NCI-H82 treated with DMSO at 0.1 percent for 48 hours (cell line): ENCODE measurements around the gene YY2.
"Not testable (repeated sequence)": the region's sequence is repeated elsewhere in the genome, so short reads cannot be mapped to it uniquely, and the experiment has no call there.

ENCODE experiments used
- DNase-seq: peaks from one replicate; lab custom pipeline; 2025; ENCODE audit not compliant: unreplicated experiment; lab: John Stamatoyannopoulos, UW

The YY2 gene

DNA sequence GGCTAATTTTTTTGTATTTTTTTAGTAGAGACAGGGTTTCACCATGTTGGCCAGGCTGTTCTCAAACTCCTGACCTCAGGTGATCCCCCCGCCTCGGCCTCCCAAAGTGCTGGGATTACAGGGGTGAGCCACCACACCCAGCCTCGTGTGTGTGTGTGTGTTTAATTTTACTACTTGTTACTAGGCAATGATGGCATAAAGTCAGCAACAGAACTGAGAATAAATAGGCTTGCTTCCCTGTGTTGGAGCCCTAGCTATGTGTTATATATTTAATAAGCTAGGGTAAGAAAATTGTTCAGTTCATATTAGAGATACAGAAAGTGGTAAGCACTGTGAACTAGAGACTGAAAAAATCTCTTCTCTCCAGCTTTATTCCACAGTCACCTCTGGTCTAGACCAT, 18.4 kb downstream of the YY2 start:
- DNase-seq: not testable (repeated sequence)

DNA sequence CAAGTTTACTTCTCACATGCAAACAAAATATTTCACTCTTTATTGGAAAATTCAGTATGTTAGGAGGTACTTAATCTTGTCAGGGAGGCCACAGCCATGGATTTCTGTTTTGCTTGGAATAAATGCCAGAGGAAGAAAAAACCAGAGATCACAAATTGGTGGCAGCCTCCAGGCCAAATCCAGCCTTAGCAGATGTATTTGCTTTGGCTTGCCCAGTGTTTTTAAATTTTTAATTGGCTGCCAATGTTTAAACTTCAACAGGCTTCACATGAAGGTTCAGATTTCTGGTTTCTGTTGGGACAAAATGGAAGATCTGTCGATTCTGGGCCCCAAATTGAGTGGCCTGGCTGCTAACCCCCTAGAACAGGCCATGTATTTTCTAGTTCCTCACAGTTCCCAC, 19.2 kb downstream of the YY2 start:
- DNase-seq: no peak

DNA sequence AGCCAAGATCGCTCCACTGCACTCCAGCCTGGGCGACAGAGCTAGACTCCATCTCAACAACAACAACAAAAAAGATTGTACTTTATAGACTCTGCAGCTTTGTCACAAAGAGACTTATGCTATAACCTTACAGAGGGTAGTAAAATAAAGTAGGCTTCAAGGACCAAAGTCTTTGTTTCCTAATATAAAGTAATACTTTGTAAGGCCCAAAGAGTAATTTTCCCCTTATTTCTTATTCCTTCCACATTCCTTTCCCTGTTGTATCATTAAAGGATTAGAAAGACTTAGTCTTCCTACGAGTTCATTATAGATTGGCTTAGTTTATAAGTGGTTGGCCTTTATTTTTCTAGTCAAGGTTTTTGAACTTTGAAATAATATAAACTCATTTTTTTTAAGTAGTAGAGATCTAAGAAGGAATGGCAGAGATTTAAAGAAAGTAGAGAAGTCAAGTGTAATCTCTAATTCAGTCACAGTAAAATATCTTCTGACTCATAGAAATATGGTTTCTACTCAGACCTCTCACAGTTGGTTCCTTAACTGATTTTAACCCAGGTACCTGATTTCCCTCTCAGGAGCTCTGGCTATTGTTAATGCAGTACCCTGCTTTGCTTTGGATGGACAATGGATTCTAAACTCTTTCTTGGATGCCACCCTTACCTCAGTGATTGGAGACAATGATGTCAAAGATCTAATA, 26.2 kb downstream of the YY2 start:
- no peak for DNase-seq

DNA sequence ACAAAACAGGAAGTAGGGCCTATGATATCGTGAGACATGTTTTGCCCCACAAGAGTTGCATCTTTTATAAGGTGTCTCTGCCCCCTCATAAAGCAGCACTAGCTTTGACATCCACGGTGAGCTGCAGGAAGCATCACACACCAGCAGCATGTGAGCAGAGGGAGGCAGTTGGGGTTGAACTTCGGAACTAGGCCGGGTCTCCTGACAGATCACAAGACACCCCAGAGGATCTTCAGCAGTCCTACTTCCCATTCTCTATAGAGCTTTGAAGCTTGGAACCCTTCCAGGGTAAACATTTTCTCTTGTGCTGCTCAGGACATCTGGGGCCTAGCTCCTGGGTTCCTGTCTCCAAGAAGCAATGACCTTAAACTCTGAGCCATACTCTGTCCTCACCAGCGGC, 27.5 kb downstream of the YY2 start:
- DNase-seq: no peak

DNA sequence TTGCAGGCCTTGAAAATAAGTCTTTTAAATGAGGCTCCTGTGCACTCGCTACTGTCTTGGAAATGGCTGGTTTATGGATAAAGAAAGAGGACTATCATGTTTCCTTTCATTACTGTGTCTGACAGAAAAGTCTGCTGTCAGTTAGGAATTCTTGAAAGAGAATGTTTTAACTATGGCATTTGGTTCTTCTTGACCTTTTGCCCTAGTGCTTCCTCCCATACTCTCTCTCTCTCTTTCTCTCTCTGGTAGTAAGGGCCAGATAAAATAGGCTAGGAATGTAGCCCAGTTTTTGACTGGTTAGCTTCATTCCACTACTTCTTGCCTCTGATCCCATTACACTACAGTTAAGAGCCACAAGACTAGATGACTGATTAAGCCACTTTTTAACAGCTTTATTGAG, 29.8 kb downstream of the YY2 start:
- DNase-seq: no peak

DNA sequence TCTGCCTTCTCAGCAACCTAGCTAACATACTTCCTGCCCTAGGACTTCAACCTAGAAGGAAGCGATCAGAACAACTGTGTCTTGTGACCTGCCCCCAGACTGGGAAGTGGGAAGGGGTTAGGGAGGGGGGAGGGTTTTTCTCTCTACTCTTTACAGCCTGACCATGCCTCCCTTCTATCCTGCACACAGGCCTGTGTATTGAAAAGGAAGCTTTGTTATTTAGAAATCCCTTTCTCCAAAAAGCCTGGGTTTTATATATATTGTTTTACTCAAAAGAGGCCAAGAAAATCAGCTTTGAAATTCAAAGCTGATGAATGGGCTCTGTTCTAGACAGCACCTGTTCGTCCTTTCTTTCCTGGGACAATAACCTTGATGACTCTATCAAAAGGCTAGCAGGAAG, 49.5 kb downstream of the YY2 start:
- no peak for DNase-seq

DNA sequence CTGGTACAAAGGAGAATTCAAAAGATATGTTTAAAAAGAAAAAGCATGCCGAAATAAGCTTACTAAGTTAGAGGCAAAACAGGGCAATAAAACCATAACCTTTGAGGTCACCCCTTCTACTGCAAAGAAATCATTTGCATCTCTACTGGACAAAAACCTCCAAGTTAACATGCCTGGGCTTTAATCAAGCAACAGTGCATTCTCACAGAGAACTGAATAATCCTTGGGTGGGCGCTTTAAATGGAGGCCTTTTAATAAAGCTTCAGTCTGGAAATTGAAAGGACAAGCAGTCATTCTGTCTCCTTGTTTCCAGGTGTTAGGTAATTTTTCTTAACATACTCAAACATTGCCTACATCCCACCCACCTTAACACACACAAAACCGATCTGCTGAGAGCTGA, 50.2 kb downstream of the YY2 start:
- DNase-seq: no peak

DNA sequence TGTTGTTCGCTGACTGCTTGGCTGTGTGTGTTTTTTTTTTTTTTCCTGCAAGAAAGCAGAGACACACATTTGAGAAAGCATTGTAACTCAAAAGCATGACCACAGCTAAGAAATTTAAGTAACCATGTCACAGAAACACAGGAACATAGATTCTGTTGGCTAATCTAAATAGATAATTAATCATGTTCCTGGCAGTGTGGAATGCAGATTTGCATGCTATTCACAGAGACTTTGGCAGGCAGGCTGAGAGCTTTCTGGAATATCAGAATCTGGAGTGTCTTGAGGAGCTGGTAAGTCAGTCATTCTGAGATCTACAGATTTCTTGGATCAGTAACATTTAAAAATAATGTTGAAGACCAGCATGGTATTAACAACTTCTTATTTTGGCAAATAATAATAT, 51.5 kb downstream of the YY2 start:
- no peak for DNase-seq
